ENCODE results near the gene ZNF536. TPM values are rescaled to one million over a fixed set of nuclear protein-coding genes. Genes with fewer than 3 reads are reported as not detected.

Gene ZNF536
- total RNA-seq, 1 experiment from 2014 or later, result 2.9 TPM

GRCh38 chr19:30593356-30593755 is 221.2 kb downstream of the ZNF536 start:
- BruUV-seq (replicated peaks), result no TSS peak
- TF ChIP-seq EZH2 (IDR thresholded peaks at IDR 0.05; ENCODE audit: borderline replicate concordance, low read depth, low read length, poor library complexity, severe bottlenecking), result no peak
- TF ChIP-seq CTCF (conservative IDR thresholded peaks at IDR 0.05; ENCODE audit: low read depth, low read length), result no peak
- CTCF ChIA-PET, result no interaction called here

GRCh38 chr19:30593975-30594745 is 222.0 kb downstream of the ZNF536 start:
- H3K27me3 ChIP-seq (replicated peaks; ENCODE audit: insufficient read depth, low read depth, low read length, poor library complexity), result no peaks in the 10 kb centered on the region
- POLR2A ChIA-PET (ENCODE audit: low non-redundant PET), result no interaction called here
- H3K9me3 ChIP-seq (ENCODE audit: low read depth, low read length, poor library complexity, severe bottlenecking), result no peaks in the 10 kb centered on the region
- H3K4me3 ChIP-seq (ENCODE audit: low read depth, low read length, poor library complexity, severe bottlenecking), result no peak overlapping the region
- no peak for DNase-seq (ENCODE audit: low spot score)
- TF ChIP-seq EZH2 (IDR thresholded peaks at IDR 0.05; ENCODE audit: borderline replicate concordance, low read depth, low read length, poor library complexity, severe bottlenecking) (no peak), CTCF (conservative IDR thresholded peaks at IDR 0.05; ENCODE audit: low read depth, low read length) (no peak)
- BruUV-seq (replicated peaks), result no TSS peak
- no peaks in the 10 kb centered on the region for H3K36me3 ChIP-seq (ENCODE audit: insufficient read depth, low read length, poor library complexity, severe bottlenecking)
- H3K27ac ChIP-seq (ENCODE audit: low read depth, low read length, poor library complexity, severe bottlenecking), result no peak overlapping the region
- intact Hi-C loops (cut with micrococcal nuclease; ENCODE audit: unreplicated experiment), result no loop called here
- no peaks in the 10 kb centered on the region for H3K4me1 ChIP-seq (ENCODE audit: insufficient read depth, low read length, poor library complexity, severe bottlenecking)
- CTCF ChIA-PET, result no interaction called here

More at GRCh38 chr19:30593356-30593755, 221.2 kb downstream of the ZNF536 start:
- Histone ChIP-seq H3K9me3 (ENCODE audit: low read depth, low read length, poor library complexity, severe bottlenecking) (no peaks in the 10 kb centered on the region), H3K36me3 (ENCODE audit: insufficient read depth, low read length, poor library complexity, severe bottlenecking) (no peaks in the 10 kb centered on the region), H3K4me3 (ENCODE audit: low read depth, low read length, poor library complexity, severe bottlenecking) (no peak overlapping the region), H3K27ac (ENCODE audit: low read depth, low read length, poor library complexity, severe bottlenecking) (no peak overlapping the region), H3K4me1 (ENCODE audit: insufficient read depth, low read length, poor library complexity, severe bottlenecking) (no peaks in the 10 kb centered on the region), H3K27me3 (replicated peaks; ENCODE audit: insufficient read depth, low read depth, low read length, poor library complexity) (no peaks in the 10 kb centered on the region)
- intact Hi-C loops (cut with micrococcal nuclease; ENCODE audit: unreplicated experiment), result no loop called here
- POLR2A ChIA-PET (ENCODE audit: low non-redundant PET), result no interaction called here
- DNase-seq (ENCODE audit: low spot score), result no peak

- Histone ChIP-seq H3K27me3 (replicated peaks; ENCODE audit: insufficient read depth, low read depth, low read length, poor library complexity) (no peaks in the 10 kb centered on the region), H3K27ac (ENCODE audit: low read depth, low read length, poor library complexity, severe bottlenecking) (no peak overlapping the region), H3K4me3 (ENCODE audit: low read depth, low read length, poor library complexity, severe bottlenecking) (no peak overlapping the region), H3K9me3 (ENCODE audit: low read depth, low read length, poor library complexity, severe bottlenecking) (no peaks in the 10 kb centered on the region), H3K4me1 (ENCODE audit: insufficient read depth, low read length, poor library complexity, severe bottlenecking) (no peaks in the 10 kb centered on the region), H3K36me3 (ENCODE audit: insufficient read depth, low read length, poor library complexity, severe bottlenecking) (no peaks in the 10 kb centered on the region)
- no peak for DNase-seq (ENCODE audit: low spot score)
- no TSS peak for BruUV-seq (replicated peaks)
- intact Hi-C loops (cut with micrococcal nuclease; ENCODE audit: unreplicated experiment), result no loop called here
- POLR2A ChIA-PET (ENCODE audit: low non-redundant PET), result no interaction called here
- CTCF ChIA-PET, result no interaction called here
- TF ChIP-seq CTCF (conservative IDR thresholded peaks at IDR 0.05; ENCODE audit: low read depth, low read length), result no peak
- TF ChIP-seq EZH2 (IDR thresholded peaks at IDR 0.05; ENCODE audit: borderline replicate concordance, low read depth, low read length, poor library complexity, severe bottlenecking), result no peak
These were observed 224.1 kb downstream of the ZNF536 start for GRCh38 chr19:30596268-30596667.
